ENCODE measurements around the gene FBXL7.

The FBXL7 gene

DNA sequence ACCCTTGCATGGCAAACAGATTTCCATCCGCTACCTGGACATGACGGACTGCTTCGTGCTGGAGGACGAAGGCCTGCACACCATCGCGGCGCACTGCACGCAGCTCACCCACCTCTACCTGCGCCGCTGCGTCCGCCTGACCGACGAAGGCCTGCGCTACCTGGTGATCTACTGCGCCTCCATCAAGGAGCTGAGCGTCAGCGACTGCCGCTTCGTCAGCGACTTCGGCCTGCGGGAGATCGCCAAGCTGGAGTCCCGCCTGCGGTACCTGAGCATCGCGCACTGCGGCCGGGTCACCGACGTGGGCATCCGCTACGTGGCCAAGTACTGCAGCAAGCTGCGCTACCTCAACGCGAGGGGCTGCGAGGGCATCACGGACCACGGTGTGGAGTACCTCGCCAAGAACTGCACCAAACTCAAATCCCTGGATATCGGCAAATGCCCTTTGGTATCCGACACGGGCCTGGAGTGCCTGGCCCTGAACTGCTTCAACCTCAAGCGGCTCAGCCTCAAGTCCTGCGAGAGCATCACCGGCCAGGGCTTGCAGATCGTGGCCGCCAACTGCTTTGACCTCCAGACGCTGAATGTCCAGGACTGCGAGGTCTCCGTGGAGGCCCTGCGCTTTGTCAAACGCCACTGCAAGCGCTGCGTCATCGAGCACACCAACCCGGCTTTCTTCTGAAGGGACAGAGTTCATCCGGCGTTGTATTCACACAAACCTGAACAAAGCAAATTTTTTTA lies 436.7 kb downstream of the FBXL7 start:
- no peaks in the 10 kb centered on the region for H3K36me3 Mint-ChIP-seq
- ATAC-seq (no peak), DNase-seq (ENCODE audit: low spot score in 2 of 2) (no peak)
- no peak overlapping the region for H3K4me3 Mint-ChIP-seq
- H3K4me1 Mint-ChIP-seq = no peaks in the 10 kb centered on the region
- no peak overlapping the region for H3K27ac Mint-ChIP-seq
- peaks cover 8% of the 10 kb centered on the region for H3K9me3 Mint-ChIP-seq

GRCh38 chr5:15937708-15938107 lies 437.7 kb downstream of the FBXL7 start:
- no peak for DNase-seq (ENCODE audit: low spot score in 2 of 2)
- Mint-ChIP-seq H3K9me3 (peaks cover 7% of the 10 kb centered on the region), H3K4me1 (no peaks in the 10 kb centered on the region), H3K27ac (no peak overlapping the region), H3K36me3 (no peaks in the 10 kb centered on the region), H3K4me3 (no peak overlapping the region)
- ATAC-seq = no peak

DNA sequence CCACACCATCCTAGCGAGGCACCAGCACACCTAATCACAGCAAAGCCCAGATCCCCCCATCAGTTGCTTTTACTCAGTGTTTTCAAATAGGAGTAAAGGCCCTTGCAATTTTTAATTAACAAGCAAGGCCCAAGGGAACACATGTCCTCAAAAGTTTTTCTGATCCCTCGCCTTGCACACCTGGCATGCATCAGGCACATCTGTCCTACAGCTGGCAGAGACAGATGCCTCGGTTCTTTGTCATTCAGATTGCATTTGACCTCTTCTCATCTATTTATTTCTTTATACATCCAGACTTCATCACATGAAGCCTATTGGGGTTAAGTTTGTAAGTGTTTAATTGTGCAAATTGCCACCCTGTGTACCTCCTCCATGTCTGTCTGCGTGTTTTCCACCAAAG lies 438.2 kb downstream of the FBXL7 start:
- no peak for ATAC-seq
- Mint-ChIP-seq H3K27ac (no peak overlapping the region), H3K4me3 (no peak overlapping the region), H3K36me3 (no peaks in the 10 kb centered on the region), H3K4me1 (no peaks in the 10 kb centered on the region), H3K9me3 (peaks cover 6% of the 10 kb centered on the region)
- no peak for DNase-seq (ENCODE audit: low spot score in 2 of 2)

DNA sequence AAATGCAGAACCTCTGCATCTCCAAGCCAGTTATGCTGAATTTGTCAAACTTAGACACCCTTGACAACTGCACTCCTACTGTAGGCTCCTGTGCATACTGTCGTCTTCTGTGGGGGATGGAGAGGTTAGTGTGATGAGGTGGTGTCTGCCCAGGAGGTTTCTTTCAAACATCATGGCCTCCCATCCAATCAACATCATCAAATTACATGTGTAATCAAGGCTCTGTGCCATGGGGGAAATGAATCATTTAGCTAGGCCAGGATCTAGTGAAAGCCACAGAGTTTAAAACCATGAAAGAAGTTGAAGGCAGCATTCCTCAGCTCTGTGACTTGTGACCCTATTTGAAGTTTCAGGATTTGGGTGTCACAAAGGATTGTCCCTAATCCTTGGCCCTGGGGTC lies 439.0 kb downstream of the FBXL7 start:
- Mint-ChIP-seq H3K4me3 (no peak overlapping the region), H3K27ac (no peak overlapping the region), H3K36me3 (no peaks in the 10 kb centered on the region), H3K9me3 (peaks cover 6% of the 10 kb centered on the region), H3K4me1 (no peaks in the 10 kb centered on the region)
- ATAC-seq (no peak), DNase-seq (ENCODE audit: low spot score in 2 of 2) (no peak)

GRCh38 chr5:15940905-15941304 lies 440.9 kb downstream of the FBXL7 start:
- DNase-seq (ENCODE audit: low spot score in 2 of 2) (no peak), ATAC-seq (no peak)
- no peak overlapping the region for H3K4me3 Mint-ChIP-seq
- no peaks in the 10 kb centered on the region for H3K4me1 Mint-ChIP-seq
- H3K36me3 Mint-ChIP-seq = no peaks in the 10 kb centered on the region
- no peak overlapping the region for H3K27ac Mint-ChIP-seq
- peaks cover 3% of the 10 kb centered on the region for H3K9me3 Mint-ChIP-seq

- H3K4me1 Mint-ChIP-seq = no peaks in the 10 kb centered on the region
- ATAC-seq (no peak), DNase-seq (ENCODE audit: low spot score in 2 of 2) (no peak)
- H3K4me3 Mint-ChIP-seq = no peak overlapping the region
- no peak overlapping the region for H3K27ac Mint-ChIP-seq
- no peaks in the 10 kb centered on the region for H3K36me3 Mint-ChIP-seq
- H3K9me3 Mint-ChIP-seq = no peaks in the 10 kb centered on the region
Observed at GRCh38 chr5:15943487-15943886, 443.5 kb downstream of the FBXL7 start.

GRCh38 chr5:15946026-15946425 lies 446.0 kb downstream of the FBXL7 start:
- Mint-ChIP-seq H3K4me3 (no peak overlapping the region), H3K9me3 (peaks cover 6% of the 10 kb centered on the region)
- no peak for DNase-seq (ENCODE audit: low spot score in 2 of 2)

GRCh38 chr5:15948190-15948589 lies 448.2 kb downstream of the FBXL7 start:
- Mint-ChIP-seq H3K4me3 (no peak overlapping the region), H3K4me1 (no peaks in the 10 kb centered on the region), H3K27ac (no peak overlapping the region), H3K36me3 (no peaks in the 10 kb centered on the region), H3K9me3 (peaks cover 12% of the 10 kb centered on the region)
- no peak for ATAC-seq
- DNase-seq (ENCODE audit: low spot score in 2 of 2) = no peak

More at GRCh38 chr5:15946026-15946425, 446.0 kb downstream of the FBXL7 start:
- no peaks in the 10 kb centered on the region for H3K36me3 Mint-ChIP-seq
- H3K27ac Mint-ChIP-seq = no peak overlapping the region
- no peak for ATAC-seq
- H3K4me1 Mint-ChIP-seq = no peaks in the 10 kb centered on the region

DNA sequence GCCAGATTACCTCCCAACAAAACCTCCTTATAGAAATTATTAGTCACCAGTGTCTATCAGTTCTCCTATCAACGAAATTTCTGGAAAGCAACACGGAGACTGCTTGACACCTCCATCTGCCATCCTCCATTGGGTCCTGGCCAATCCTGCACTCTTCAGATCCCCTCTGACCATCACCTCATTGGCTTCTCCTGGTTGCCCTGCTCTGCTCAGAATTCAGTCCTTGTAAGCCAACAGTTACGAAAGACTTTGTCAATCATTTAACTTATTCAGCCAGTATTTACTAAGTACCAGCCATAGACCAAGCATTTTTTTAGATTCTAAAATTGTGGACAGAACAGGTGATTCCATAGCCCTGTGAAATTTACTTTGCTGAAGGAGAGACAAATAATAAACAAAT lies 451.1 kb downstream of the FBXL7 start:
- Mint-ChIP-seq H3K4me1 (no peaks in the 10 kb centered on the region), H3K4me3 (no peak overlapping the region), H3K27ac (no peak overlapping the region), H3K36me3 (no peaks in the 10 kb centered on the region), H3K9me3 (peaks cover 14% of the 10 kb centered on the region)
- ATAC-seq (no peak), DNase-seq (ENCODE audit: low spot score in 2 of 2) (no peak)

GRCh38 chr5:15951550-15951949 lies 451.6 kb downstream of the FBXL7 start:
- Mint-ChIP-seq H3K9me3 (peaks cover 14% of the 10 kb centered on the region), H3K4me3 (no peak overlapping the region), H3K27ac (no peak overlapping the region), H3K36me3 (no peaks in the 10 kb centered on the region), H3K4me1 (no peaks in the 10 kb centered on the region)
- DNase-seq (ENCODE audit: low spot score in 2 of 2) (no peak), ATAC-seq (no peak)

DNA sequence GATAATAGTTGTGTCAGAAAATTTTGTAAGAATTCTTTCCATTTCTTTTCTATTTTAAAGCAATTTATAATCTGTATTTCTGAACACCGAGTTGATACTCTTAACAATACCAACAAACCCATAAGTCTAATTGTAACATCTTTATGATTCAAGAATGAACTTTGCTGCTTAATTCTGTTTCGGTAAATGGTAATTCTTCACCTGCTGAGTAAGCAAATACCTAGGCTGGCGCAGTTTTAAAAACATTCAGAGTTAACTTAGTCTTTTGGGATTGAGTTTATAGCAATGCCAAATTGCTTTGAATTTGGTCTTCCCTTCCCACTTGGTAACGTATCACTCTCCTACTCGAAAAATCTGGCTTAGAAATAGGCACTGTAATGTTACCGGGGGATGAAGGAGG lies 456.6 kb downstream of the FBXL7 start:
- ATAC-seq (no peak), DNase-seq (ENCODE audit: low spot score in 2 of 2) (no peak)
- Mint-ChIP-seq H3K4me1 (no peaks in the 10 kb centered on the region), H3K4me3 (no peak overlapping the region), H3K27ac (no peak overlapping the region), H3K9me3 (peaks cover 6% of the 10 kb centered on the region), H3K36me3 (no peaks in the 10 kb centered on the region)

DNA sequence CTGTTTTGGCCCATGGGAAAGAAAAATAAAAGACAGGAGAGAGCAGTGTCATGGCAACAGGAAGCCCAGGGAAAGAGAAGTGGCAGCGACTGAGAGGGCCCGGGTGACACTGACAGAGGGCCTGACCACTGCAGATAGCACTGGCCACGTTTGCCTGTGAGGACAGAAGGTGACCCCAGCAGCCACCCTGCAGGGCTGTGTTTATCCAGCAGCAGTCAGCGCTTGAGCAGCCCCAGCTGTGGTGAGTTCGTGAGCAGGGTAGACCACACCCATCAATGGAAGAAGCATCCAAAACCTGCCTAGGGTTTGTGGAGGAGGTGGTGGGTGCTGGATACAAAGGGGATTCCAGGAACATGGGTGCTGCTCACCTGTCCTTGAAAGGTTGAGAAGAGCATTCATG lies 457.1 kb downstream of the FBXL7 start:
- H3K27ac Mint-ChIP-seq = no peak overlapping the region
- no peak for ATAC-seq

GRCh38 chr5:15959370-15960164 lies 459.6 kb downstream of the FBXL7 start:
- H3K4me3 Mint-ChIP-seq = no peak overlapping the region
- H3K4me1 Mint-ChIP-seq = no peaks in the 10 kb centered on the region
- peaks cover 4% of the 10 kb centered on the region for H3K9me3 Mint-ChIP-seq
- H3K27ac Mint-ChIP-seq = no peak overlapping the region
- no peak for ATAC-seq
- no peaks in the 10 kb centered on the region for H3K36me3 Mint-ChIP-seq
- DNase-seq (ENCODE audit: low spot score in 2 of 2) = no peak

More for the DNA sequence above, 457.1 kb downstream of the FBXL7 start:
- DNase-seq (ENCODE audit: low spot score in 2 of 2) = no peak
- H3K4me3 Mint-ChIP-seq = no peak overlapping the region
- H3K4me1 Mint-ChIP-seq = no peaks in the 10 kb centered on the region
- H3K9me3 Mint-ChIP-seq = peaks cover 4% of the 10 kb centered on the region
- H3K36me3 Mint-ChIP-seq = no peaks in the 10 kb centered on the region

GRCh38 chr5:15966066-15966640 lies 466.2 kb downstream of the FBXL7 start:
- H3K36me3 Mint-ChIP-seq = no peaks in the 10 kb centered on the region
- no peak overlapping the region for H3K27ac Mint-ChIP-seq
- no peak for DNase-seq (ENCODE audit: low spot score in 2 of 2)
- H3K4me3 Mint-ChIP-seq = no peak overlapping the region
- no peaks in the 10 kb centered on the region for H3K4me1 Mint-ChIP-seq
- peaks cover 5% of the 10 kb centered on the region for H3K9me3 Mint-ChIP-seq
- no peak for ATAC-seq

- no peaks in the 10 kb centered on the region for H3K4me1 Mint-ChIP-seq
- H3K4me3 Mint-ChIP-seq = no peak overlapping the region
- peaks cover 5% of the 10 kb centered on the region for H3K9me3 Mint-ChIP-seq
- no peaks in the 10 kb centered on the region for H3K36me3 Mint-ChIP-seq
- ATAC-seq (no peak), DNase-seq (ENCODE audit: low spot score in 2 of 2) (no peak)
- H3K27ac Mint-ChIP-seq = no peak overlapping the region
Observed at GRCh38 chr5:15966651-15967050, 466.7 kb downstream of the FBXL7 start.

DNA sequence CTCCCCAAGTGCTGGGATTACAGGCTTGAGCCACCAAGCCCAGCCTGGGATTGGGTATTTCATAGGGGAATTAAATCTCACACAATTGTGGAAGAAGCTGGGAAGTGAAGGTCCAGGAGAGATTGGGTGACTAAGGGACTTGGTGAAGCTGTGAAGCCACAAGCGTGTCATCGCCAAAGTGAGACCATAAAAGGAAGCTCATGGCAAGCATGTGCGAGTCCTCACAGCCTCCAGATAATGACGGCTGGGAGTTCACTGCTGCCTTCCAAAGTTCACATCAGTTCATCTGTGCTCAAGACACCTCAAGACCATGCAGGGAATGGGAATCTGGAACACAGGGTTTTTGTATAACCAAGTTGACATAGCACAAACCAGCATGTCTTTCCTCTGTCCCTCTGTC lies 469.0 kb downstream of the FBXL7 start:
- ATAC-seq = no peak
- no peaks in the 10 kb centered on the region for H3K4me1 Mint-ChIP-seq
- no peak overlapping the region for H3K27ac Mint-ChIP-seq
- H3K36me3 Mint-ChIP-seq = no peaks in the 10 kb centered on the region
- H3K9me3 Mint-ChIP-seq = peaks cover 14% of the 10 kb centered on the region
- no peak overlapping the region for H3K4me3 Mint-ChIP-seq
- DNase-seq (ENCODE audit: low spot score in 2 of 2) = no peak

Measured in stimulated activated effector memory CD8-positive, alpha-beta T cell treated with anti-CD3 and anti-CD28 coated beads, Interleukin-12 subunit alpha, Interleukin-12 subunit beta, amount 100 ng/mL, for 72 hours (primary cell).